Measurements from ENCODE around the gene PKHD1.

PKHD1 gene

GRCh38 chr6:51571168-51571567 is 516.2 kb downstream of the PKHD1 start:
- Histone ChIP-seq H3K9me3 (ENCODE audit: control insufficient read depth, low read length) (no peaks in the 10 kb centered on the region), H3K9ac (ENCODE audit: low read length) (no peak overlapping the region), H3K36me3 (ENCODE audit: control insufficient read depth, insufficient read depth, low read length, severe bottlenecking) (no peaks in the 10 kb centered on the region), H3K4me1 (ENCODE audit: control insufficient read depth, insufficient read depth, low read length) (no peaks in the 10 kb centered on the region), H3K27me3 (replicated peaks; ENCODE audit: control insufficient read depth, insufficient read depth, low read length) (no peaks in the 10 kb centered on the region), H3K4me3 (ENCODE audit: low read length) (no peak overlapping the region)
- DNase-seq (ENCODE audit: low read depth): no peak

- Histone ChIP-seq H3K9me3 (ENCODE audit: control insufficient read depth, low read length) (no peaks in the 10 kb centered on the region), H3K27me3 (replicated peaks; ENCODE audit: control insufficient read depth, insufficient read depth, low read length) (no peaks in the 10 kb centered on the region), H3K4me3 (ENCODE audit: low read length) (no peak overlapping the region), H3K9ac (ENCODE audit: low read length) (no peak overlapping the region), H3K4me1 (ENCODE audit: control insufficient read depth, insufficient read depth, low read length) (no peaks in the 10 kb centered on the region), H3K36me3 (ENCODE audit: control insufficient read depth, insufficient read depth, low read length, severe bottlenecking) (no peaks in the 10 kb centered on the region)
- DNase-seq (ENCODE audit: low read depth): no peak
Measured at GRCh38 chr6:51570168-51570921, 517.1 kb downstream of the PKHD1 start.

- H3K4me1 ChIP-seq (ENCODE audit: control insufficient read depth, insufficient read depth, low read length): no peaks in the 10 kb centered on the region
- no peak overlapping the region for H3K4me3 ChIP-seq (ENCODE audit: low read length)
- no peak overlapping the region for H3K9ac ChIP-seq (ENCODE audit: low read length)
- no peak for DNase-seq (ENCODE audit: low read depth)
- no peaks in the 10 kb centered on the region for H3K9me3 ChIP-seq (ENCODE audit: control insufficient read depth, low read length)
- H3K27me3 ChIP-seq (replicated peaks; ENCODE audit: control insufficient read depth, insufficient read depth, low read length): no peaks in the 10 kb centered on the region
- no peaks in the 10 kb centered on the region for H3K36me3 ChIP-seq (ENCODE audit: control insufficient read depth, insufficient read depth, low read length, severe bottlenecking)
Measured at GRCh38 chr6:51569594-51569993, 517.8 kb downstream of the PKHD1 start.

GRCh38 chr6:51568771-51569170 is 518.6 kb downstream of the PKHD1 start:
- Histone ChIP-seq H3K4me1 (ENCODE audit: control insufficient read depth, insufficient read depth, low read length) (no peaks in the 10 kb centered on the region), H3K9me3 (ENCODE audit: control insufficient read depth, low read length) (no peaks in the 10 kb centered on the region), H3K4me3 (ENCODE audit: low read length) (no peak overlapping the region), H3K27me3 (replicated peaks; ENCODE audit: control insufficient read depth, insufficient read depth, low read length) (no peaks in the 10 kb centered on the region), H3K9ac (ENCODE audit: low read length) (no peak overlapping the region), H3K36me3 (ENCODE audit: control insufficient read depth, insufficient read depth, low read length, severe bottlenecking) (no peaks in the 10 kb centered on the region)
- no peak for DNase-seq (ENCODE audit: low read depth)

DNA sequence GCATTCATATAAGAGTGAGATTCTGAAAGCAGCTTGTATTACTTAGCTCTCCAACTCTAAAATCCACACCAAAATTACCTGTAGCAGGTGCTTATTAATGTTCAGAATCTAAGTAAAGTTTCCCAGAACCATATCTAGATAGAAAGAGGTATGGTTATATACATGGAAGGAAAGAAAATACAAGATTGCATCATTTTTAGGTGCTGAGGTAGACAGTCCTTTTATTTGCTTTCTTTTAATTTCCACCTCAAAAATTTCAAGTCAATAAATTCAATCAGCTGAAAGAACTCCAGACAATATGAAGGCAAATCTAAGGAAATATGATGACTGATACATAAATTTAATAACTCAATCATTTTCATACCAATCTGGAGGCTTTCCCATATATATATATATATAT is 521.9 kb downstream of the PKHD1 start:
- H3K4me1 ChIP-seq (ENCODE audit: control insufficient read depth, insufficient read depth, low read length): no peaks in the 10 kb centered on the region
- no peaks in the 10 kb centered on the region for H3K27me3 ChIP-seq (replicated peaks; ENCODE audit: control insufficient read depth, insufficient read depth, low read length)
- H3K9me3 ChIP-seq (ENCODE audit: control insufficient read depth, low read length): no peaks in the 10 kb centered on the region

More for the DNA sequence above, 521.9 kb downstream of the PKHD1 start:
- Histone ChIP-seq H3K4me3 (ENCODE audit: low read length) (no peak overlapping the region), H3K36me3 (ENCODE audit: control insufficient read depth, insufficient read depth, low read length, severe bottlenecking) (no peaks in the 10 kb centered on the region), H3K9ac (ENCODE audit: low read length) (no peak overlapping the region)
- DNase-seq (ENCODE audit: low read depth): no peak
